Stomach smooth muscle (tissue), 2 donors: ENCODE results near the gene SNAPC2.

Experiments used
- H3K27ac ChIP-seq: one replicate; pipeline ENCODE4 v1.7.0; 2013; ENCODE audit warnings: mild to moderate bottlenecking, low read length, inconsistent platforms
- H3K27me3 ChIP-seq, 2 donors: one replicate each; pipeline ENCODE4 v1.7.0; 2013; ENCODE audit warnings: low read length in 2 of 2; ENCODE audit not compliant: insufficient read depth in 2 of 2, control insufficient read depth in 1 of 2
- H3K36me3 ChIP-seq, 2 donors: one replicate each; pipeline ENCODE4 v1.7.0; 2013; ENCODE audit warnings: low read length in 2 of 2; ENCODE audit not compliant: control insufficient read depth in 2 of 2, insufficient read depth in 2 of 2
- H3K4me1 ChIP-seq: one replicate; pipeline ENCODE4 v1.7.0; 2013; ENCODE audit warnings: low read length; ENCODE audit not compliant: control insufficient read depth, insufficient read depth
- H3K4me3 ChIP-seq, 2 donors: one replicate each; pipeline ENCODE4 v1.7.0; 2013; ENCODE audit warnings: low read length in 2 of 2
- H3K9ac ChIP-seq, 2 donors: one replicate each; pipeline ENCODE4 v1.7.0; 2013; ENCODE audit warnings: low read length in 2 of 2, mild to moderate bottlenecking in 1 of 2
- H3K9me3 ChIP-seq, 2 donors: one replicate each; pipeline ENCODE4 v1.7.0; 2013; ENCODE audit warnings: low read length in 2 of 2; ENCODE audit not compliant: control insufficient read depth in 2 of 2
- donor health status: healthy.
- donor health status: Pancreatic carcinoma.

The SNAPC2 gene

DNA sequence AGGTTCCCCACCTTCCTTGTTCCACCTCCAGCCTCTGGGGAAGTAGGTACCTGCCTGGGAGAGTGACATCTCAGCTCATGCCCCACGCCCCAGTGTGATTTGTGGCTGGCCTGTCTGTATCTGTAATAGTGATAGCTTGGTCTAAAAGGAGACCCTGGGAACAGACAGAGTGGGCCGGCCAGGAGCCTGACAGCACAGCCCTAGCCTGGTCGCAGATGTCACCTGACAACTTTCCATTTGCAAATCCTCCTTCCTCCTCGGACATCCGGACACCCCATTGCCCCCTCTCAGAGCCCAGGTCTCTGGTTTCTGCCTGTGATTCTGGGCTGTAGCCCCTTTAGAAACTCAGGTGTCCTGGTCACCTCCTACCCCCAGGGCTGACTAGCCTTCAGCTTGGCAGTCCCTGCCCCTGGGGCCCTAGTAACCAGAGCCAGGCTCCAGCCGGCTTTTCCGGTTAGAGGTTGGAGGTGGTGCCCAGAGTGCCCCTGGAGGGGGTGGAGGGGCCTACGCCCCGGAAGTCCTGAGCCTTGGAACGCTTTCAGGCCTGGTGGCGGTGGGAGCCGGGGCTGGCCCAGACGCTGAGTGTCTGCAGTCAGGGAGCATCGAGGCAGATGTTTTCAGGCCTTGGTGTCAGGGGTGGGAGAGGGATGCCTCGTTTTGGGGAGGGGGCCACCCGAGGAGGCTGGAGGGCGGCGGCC is 25.4 kb upstream of the SNAPC2 start:
- Histone ChIP-seq H3K36me3 (no peaks in the 10 kb centered on the region), H3K9ac (no peak overlapping the region), H3K27me3 (peaks cover 2 to 12% of the 10 kb centered on the region in 2 donors), H3K27ac (no peak overlapping the region), H3K4me3 (no peak overlapping the region), H3K4me1 (no peaks in the 10 kb centered on the region), H3K9me3 (no peaks in the 10 kb centered on the region)

DNA sequence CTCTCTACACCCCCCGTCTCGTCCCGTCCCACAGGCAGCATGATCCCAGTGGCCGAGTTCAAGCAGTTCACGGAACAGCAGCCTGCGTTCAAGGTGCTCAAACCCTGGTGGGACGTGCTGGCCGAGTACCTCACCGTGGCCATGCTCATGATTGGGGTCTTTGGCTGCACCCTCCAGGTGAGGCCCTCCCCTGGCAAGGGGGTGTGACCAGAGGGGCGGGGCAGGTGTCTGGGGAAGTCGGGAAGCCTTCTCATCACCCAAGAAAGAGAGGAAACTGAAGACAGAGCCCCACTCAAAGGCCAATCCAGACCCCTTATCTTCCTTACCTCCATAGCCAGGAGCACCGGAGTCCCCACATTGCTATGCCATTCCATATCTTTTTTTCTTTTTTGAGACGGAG is 24.6 kb upstream of the SNAPC2 start:
- H3K9ac ChIP-seq, result no peak overlapping the region
- no peaks in the 10 kb centered on the region for H3K36me3 ChIP-seq
- no peaks in the 10 kb centered on the region for H3K9me3 ChIP-seq
- no peak overlapping the region for H3K27ac ChIP-seq
- H3K4me1 ChIP-seq, result no peaks in the 10 kb centered on the region
- H3K4me3 ChIP-seq, result no peak overlapping the region
- peaks cover 2 to 12% of the 10 kb centered on the region in 2 donors for H3K27me3 ChIP-seq

DNA sequence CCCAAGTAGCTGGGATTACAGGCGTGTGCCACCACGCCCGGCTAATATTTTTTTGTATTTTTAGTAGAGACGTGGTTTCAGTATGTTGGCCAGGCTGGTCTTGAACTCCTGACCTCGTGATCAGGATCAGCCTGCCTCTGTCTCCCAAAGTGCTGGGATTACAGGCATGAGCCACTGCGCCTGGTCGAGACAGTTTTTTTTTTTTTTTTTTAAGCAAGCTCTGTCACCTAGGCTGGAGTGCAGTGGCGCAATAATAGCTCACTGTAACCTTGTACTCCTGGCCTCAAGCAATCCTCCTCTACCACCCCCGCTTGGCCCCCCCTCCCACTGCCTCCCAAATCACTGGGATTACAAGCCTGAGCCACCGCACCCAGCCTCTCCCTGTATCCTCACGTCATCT is 22.8 kb upstream of the SNAPC2 start:
- Histone ChIP-seq H3K9ac (no peak overlapping the region), H3K27ac (no peak overlapping the region), H3K4me1 (no peaks in the 10 kb centered on the region), H3K9me3 (no peaks in the 10 kb centered on the region), H3K36me3 (no peaks in the 10 kb centered on the region), H3K27me3 (peaks cover 2 to 12% of the 10 kb centered on the region in 2 donors), H3K4me3 (no peak overlapping the region)

GRCh38 chr19:7898967-7899366 is 21.2 kb upstream of the SNAPC2 start:
- Histone ChIP-seq H3K9ac (no peak overlapping the region), H3K9me3 (no peaks in the 10 kb centered on the region), H3K36me3 (no peaks in the 10 kb centered on the region), H3K27ac (no peak overlapping the region), H3K27me3 (peaks cover 2 to 8% of the 10 kb centered on the region in 2 donors), H3K4me1 (peaks cover 7% of the 10 kb centered on the region), H3K4me3 (no peak overlapping the region)

DNA sequence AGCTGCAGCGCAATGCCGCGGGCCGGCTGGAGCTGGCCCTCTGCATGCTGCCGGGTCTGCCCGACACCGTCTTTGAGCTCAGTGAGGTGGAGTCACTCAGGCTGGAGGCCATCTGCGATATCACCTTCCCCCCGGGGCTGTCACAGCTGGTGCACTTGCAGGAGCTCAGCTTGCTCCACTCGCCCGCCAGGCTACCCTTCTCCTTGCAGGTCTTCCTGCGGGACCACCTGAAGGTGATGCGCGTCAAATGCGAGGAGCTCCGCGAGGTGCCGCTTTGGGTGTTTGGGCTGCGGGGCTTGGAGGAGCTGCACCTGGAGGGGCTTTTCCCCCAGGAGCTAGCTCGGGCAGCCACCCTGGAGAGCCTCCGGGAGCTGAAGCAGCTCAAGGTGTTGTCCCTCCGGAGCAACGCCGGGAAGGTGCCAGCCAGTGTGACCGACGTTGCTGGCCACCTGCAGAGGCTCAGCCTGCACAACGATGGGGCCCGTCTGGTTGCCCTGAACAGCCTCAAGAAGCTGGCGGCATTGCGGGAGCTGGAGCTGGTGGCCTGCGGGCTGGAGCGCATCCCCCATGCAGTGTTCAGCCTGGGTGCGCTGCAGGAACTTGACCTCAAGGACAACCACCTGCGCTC is 20.3 kb upstream of the SNAPC2 start:
- peaks cover 15% of the 10 kb centered on the region for H3K4me1 ChIP-seq
- H3K4me3 ChIP-seq, result no peak overlapping the region
- no peak overlapping the region for H3K9ac ChIP-seq
- H3K27ac ChIP-seq, result no peak overlapping the region
- no peaks in the 10 kb centered on the region for H3K9me3 ChIP-seq
- peaks cover 0 to 4% of the 10 kb centered on the region in 2 donors for H3K27me3 ChIP-seq
- H3K36me3 ChIP-seq, result no peaks in the 10 kb centered on the region

DNA sequence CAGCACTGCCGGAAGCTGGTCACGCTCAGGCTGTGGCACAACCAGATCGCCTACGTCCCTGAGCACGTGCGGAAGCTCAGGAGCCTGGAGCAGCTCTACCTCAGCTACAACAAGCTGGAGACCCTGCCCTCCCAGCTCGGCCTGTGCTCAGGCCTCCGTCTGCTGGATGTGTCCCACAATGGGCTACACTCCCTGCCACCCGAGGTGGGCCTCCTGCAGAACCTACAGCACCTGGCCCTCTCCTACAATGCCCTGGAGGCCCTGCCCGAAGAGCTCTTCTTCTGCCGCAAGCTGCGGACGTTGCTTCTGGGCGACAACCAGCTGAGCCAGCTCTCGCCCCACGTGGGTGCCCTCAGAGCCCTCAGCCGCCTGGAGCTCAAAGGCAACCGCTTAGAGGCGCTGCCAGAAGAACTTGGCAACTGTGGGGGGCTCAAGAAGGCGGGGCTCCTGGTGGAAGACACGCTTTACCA is 19.7 kb upstream of the SNAPC2 start:
- Histone ChIP-seq H3K9me3 (no peaks in the 10 kb centered on the region), H3K9ac (no peak overlapping the region), H3K27me3 (peaks cover 0 to 2% of the 10 kb centered on the region in 2 donors), H3K4me3 (no peak overlapping the region), H3K27ac (no peak overlapping the region), H3K36me3 (no peaks in the 10 kb centered on the region), H3K4me1 (peaks cover 20% of the 10 kb centered on the region)

GRCh38 chr19:7900931-7901330 is 19.2 kb upstream of the SNAPC2 start:
- H3K36me3 ChIP-seq, result peaks cover 0 to 2% of the 10 kb centered on the region in 2 donors
- no peaks in the 10 kb centered on the region for H3K9me3 ChIP-seq
- peaks cover 25% of the 10 kb centered on the region for H3K4me1 ChIP-seq
- no peaks in the 10 kb centered on the region for H3K27me3 ChIP-seq
- H3K27ac ChIP-seq, result no peak overlapping the region
- H3K9ac ChIP-seq, result no peak overlapping the region
- H3K4me3 ChIP-seq, result no peak overlapping the region

DNA sequence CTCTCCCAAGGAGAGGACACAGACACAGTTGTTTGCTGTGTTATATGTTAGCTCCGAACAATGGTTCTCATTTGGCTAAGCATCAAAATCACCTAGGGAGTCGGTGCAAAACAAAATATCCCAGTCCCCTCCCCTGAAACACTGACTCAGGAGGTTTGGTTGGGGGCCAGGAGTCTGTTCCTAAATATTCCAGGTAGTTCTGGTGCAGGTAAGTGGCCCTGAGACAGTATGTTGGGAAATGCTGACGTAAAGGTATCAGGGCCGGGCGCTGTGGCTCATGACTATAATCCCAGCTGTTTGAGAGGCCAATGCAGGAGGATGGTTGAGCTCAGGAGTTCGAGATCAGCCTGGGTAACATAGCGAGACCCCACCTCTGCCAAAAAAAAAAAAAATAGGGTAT is 18.8 kb upstream of the SNAPC2 start:
- H3K27ac ChIP-seq, result no peak overlapping the region
- H3K27me3 ChIP-seq, result no peaks in the 10 kb centered on the region
- no peaks in the 10 kb centered on the region for H3K9me3 ChIP-seq
- peaks cover 2 to 4% of the 10 kb centered on the region in 2 donors for H3K36me3 ChIP-seq
- H3K9ac ChIP-seq, result no peak overlapping the region
- H3K4me3 ChIP-seq, result no peak overlapping the region
- H3K4me1 ChIP-seq, result peaks cover 27% of the 10 kb centered on the region

- H3K9me3 ChIP-seq, result no peaks in the 10 kb centered on the region
- peak overlapping the region; percentile 64 for H3K27ac ChIP-seq
- H3K27me3 ChIP-seq, result no peaks in the 10 kb centered on the region
- peak overlapping the region; percentile 21 to 67 for H3K9ac ChIP-seq
- H3K4me3 ChIP-seq, result peak overlapping the region; percentile 67 to 88
- H3K4me1 ChIP-seq, result peaks cover 34% of the 10 kb centered on the region
- H3K36me3 ChIP-seq, result peaks cover 4% of the 10 kb centered on the region in 2 donors
Measured at GRCh38 chr19:7902796-7903243, 17.3 kb upstream of the SNAPC2 start.

DNA sequence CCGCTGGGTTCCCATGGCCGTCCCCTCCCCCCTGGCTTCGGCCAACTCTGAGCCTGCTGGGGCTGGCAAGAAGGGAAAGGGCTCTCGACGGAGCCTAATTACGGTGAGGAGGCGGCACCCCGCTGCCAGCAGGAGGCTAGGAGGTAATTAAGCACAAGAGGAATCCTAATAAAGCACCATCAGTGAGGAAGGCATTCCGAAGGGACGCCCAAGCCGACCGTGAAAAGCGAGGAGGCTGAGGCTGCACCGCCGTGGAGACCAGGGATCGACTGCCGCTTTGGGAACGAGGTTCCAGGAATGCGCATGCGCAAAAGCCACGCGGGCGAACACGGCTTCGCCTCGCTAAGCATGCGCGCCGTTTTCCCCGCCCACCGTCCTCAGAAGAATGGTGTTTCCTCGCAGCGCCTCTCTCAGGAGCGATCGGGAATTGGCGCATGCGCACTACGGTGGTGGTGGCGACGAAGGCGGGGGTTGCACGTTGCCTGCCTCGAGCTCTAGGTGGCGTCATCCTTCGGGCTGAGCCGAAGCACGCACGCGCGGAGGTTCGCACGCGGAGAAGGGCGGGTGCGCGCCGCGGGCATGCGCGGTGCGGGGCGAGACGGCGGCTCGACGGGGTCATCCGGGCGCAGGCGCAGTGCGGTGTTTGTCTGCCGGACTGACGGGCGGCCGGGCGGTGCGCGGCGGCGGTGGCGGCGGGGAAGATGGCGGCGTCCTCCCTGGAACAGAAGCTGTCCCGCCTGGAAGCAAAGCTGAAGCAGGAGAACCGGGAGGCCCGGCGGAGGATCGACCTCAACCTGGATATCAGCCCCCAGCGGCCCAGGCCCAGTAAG is 16.7 kb upstream of the SNAPC2 start, which contains the start of gene MAP2K7:
TSS of gene MAP2K7 (plus strand) at position 634 of the 830 bp plus-strand sequence. CDS start at position 702, 68 bp downstream.
- peaks cover 39% of the 10 kb centered on the region for H3K4me1 ChIP-seq
- H3K36me3 ChIP-seq, result peaks cover 4% of the 10 kb centered on the region in 2 donors
- peak within 1 kb of the TSS; percentile 64 for H3K27ac ChIP-seq
- no peaks in the 10 kb centered on the region for H3K27me3 ChIP-seq
- H3K9ac ChIP-seq, result peak within 1 kb of the TSS; percentile 80 to 81
- peak within 1 kb of the TSS; percentile 67 to 88 for H3K4me3 ChIP-seq
- no peaks in the 10 kb centered on the region for H3K9me3 ChIP-seq
